H9 (cell line): ENCODE measurements around the gene NCS1. TPM values are rescaled to one million over a fixed set of nuclear protein-coding genes. Genes with fewer than 3 reads are reported as not detected.
A peak's percentile ranks its signal among the peaks of the same experiment; 100 is the strongest.

ENCODE experiments used
- DNase-seq: peaks from one replicate; pipeline ENCODE4 v3.0.0-alpha.2; 2017
- H2AFZ ChIP-seq: one replicate; pipeline ENCODE4 v1.6.1; 2013; ENCODE audit warnings: mild to moderate bottlenecking, low read length, control low read depth, moderate library complexity
- H2AK5ac ChIP-seq: 2 replicates; pipeline ENCODE4 v1.6.1; 2013; ENCODE audit warnings: low read length, control low read depth, mixed read lengths; ENCODE audit not compliant: insufficient read length
- H2BK120ac ChIP-seq: one replicate; pipeline ENCODE4 v1.6.1; 2013; ENCODE audit warnings: low read depth, mild to moderate bottlenecking, low read length, control low read depth, inconsistent platforms; ENCODE audit not compliant: poor library complexity, severe bottlenecking
- H2BK12ac ChIP-seq: 2 replicates; pipeline ENCODE4 v1.6.1; 2013; ENCODE audit warnings: low read length, control low read depth, mixed read lengths, low read depth; ENCODE audit not compliant: insufficient read length
- H2BK15ac ChIP-seq: 2 replicates; pipeline ENCODE4 v1.6.1; 2013; ENCODE audit warnings: low read depth, low read length, control low read depth
- H2BK20ac ChIP-seq: one replicate; pipeline ENCODE4 v1.6.1; 2013; ENCODE audit warnings: low read depth, mild to moderate bottlenecking, low read length, control low read depth, inconsistent platforms; ENCODE audit not compliant: poor library complexity, severe bottlenecking
- H2BK5ac ChIP-seq: 2 replicates; pipeline ENCODE4 v1.6.1; 2013; ENCODE audit warnings: low read length, control low read depth, mixed read lengths; ENCODE audit not compliant: insufficient read length
- H3K14ac ChIP-seq: 2 replicates; pipeline ENCODE4 v1.6.1; 2013; ENCODE audit warnings: low read length, control low read depth; ENCODE audit not compliant: insufficient read depth
- H3K18ac ChIP-seq: 2 replicates; pipeline ENCODE4 v1.6.1; 2013; ENCODE audit warnings: low read depth, mild to moderate bottlenecking, mixed read lengths, low read length, control low read depth; ENCODE audit not compliant: insufficient read length
- H3K23ac ChIP-seq: 2 replicates; pipeline ENCODE4 v1.6.1; 2013; ENCODE audit warnings: low read length, control low read depth, mixed read lengths, low read depth; ENCODE audit not compliant: insufficient read length
- H3K23me2 ChIP-seq: 2 replicates; pipeline ENCODE4 v1.6.1; 2013; ENCODE audit warnings: low read depth, mild to moderate bottlenecking, mixed read lengths, low read length, control low read depth; ENCODE audit not compliant: insufficient read length, poor library complexity, severe bottlenecking
- H3K27ac ChIP-seq: 2 replicates; pipeline ENCODE4 v1.5.1; 2013; ENCODE audit warnings: low read length, control low read depth, mixed read lengths, low read depth; ENCODE audit not compliant: insufficient read length
- H3K27me3 ChIP-seq: 2 replicates; pipeline ENCODE4 v1.6.1; 2013; ENCODE audit warnings: low read length, control low read depth, inconsistent platforms; ENCODE audit not compliant: insufficient read depth
- H3K4ac ChIP-seq: 2 replicates; pipeline ENCODE4 v1.6.1; 2013; ENCODE audit warnings: low read depth, mild to moderate bottlenecking, control low read depth, inconsistent platforms, low read length, moderate library complexity
- H3K4me1 ChIP-seq: 2 replicates; pipeline ENCODE4 v1.6.1; 2013; ENCODE audit warnings: low read length, control low read depth, inconsistent platforms; ENCODE audit not compliant: insufficient read depth
- H3K4me2 ChIP-seq: 2 replicates; pipeline ENCODE4 v1.6.1; 2013; ENCODE audit warnings: low read length, control low read depth, mixed read lengths; ENCODE audit not compliant: insufficient read length, insufficient read depth
- H3K56ac ChIP-seq: 2 replicates; pipeline ENCODE4 v1.6.1; 2013; ENCODE audit warnings: low read depth, mild to moderate bottlenecking, mixed read lengths, low read length, control low read depth; ENCODE audit not compliant: insufficient read length
- H3K79me1 ChIP-seq: 2 replicates; pipeline ENCODE4 v1.6.1; 2013; ENCODE audit warnings: low read depth, mild to moderate bottlenecking, moderate library complexity, low read length, control low read depth, inconsistent platforms; ENCODE audit not compliant: insufficient read depth, poor library complexity, severe bottlenecking
- H3K79me2 ChIP-seq: 2 replicates; pipeline ENCODE4 v1.6.1; 2013; ENCODE audit warnings: low read length, control low read depth, inconsistent platforms; ENCODE audit not compliant: insufficient read depth
- H3K9ac ChIP-seq: 2 replicates; pipeline ENCODE4 v1.6.1; 2013; ENCODE audit warnings: low read length, control low read depth, mixed read lengths; ENCODE audit not compliant: insufficient read length; ENCODE audit errors: extremely low read depth
- H3K9me3 ChIP-seq: one replicate; pipeline ENCODE4 v1.6.1; 2013; ENCODE audit warnings: low read depth, low read length, inconsistent platforms; ENCODE audit not compliant: control insufficient read depth
- H3T11ph ChIP-seq: one replicate; pipeline ENCODE4 v1.6.1; 2013; ENCODE audit warnings: mild to moderate bottlenecking, low read length, control low read depth, inconsistent platforms
- H4K20me1 ChIP-seq: one replicate; pipeline ENCODE4 v1.6.1; 2013; ENCODE audit not compliant: control insufficient read depth, insufficient read length, insufficient read depth
- H4K5ac ChIP-seq: 2 replicates; pipeline ENCODE4 v1.6.1; 2013; ENCODE audit warnings: low read depth, mild to moderate bottlenecking, mixed read lengths, low read length, control low read depth; ENCODE audit not compliant: insufficient read length
- H4K8ac ChIP-seq: replicated peaks from 2 replicates; pipeline ENCODE4 v1.6.1; 2013; ENCODE audit warnings: low read length, control low read depth, mixed read lengths, low read depth; ENCODE audit not compliant: insufficient read length
- H4K91ac ChIP-seq: 2 replicates; pipeline ENCODE4 v1.6.1; 2013; ENCODE audit warnings: low read depth, mild to moderate bottlenecking, moderate library complexity, mixed read lengths, low read length, control low read depth; ENCODE audit not compliant: insufficient read length
- H3K27ac Mint-ChIP-seq, 3 experiments: 2 replicates in 2 of 3; 3 replicates in 1 of 3; pipeline ENCODE4 v1.8.0; 2020 to 2021; ENCODE audit warnings: mixed read lengths in 3 of 3, mild to moderate bottlenecking in 1 of 3, moderate library complexity in 1 of 3
- H3K27me3 Mint-ChIP-seq: 2 replicates; pipeline ENCODE4 v1.8.0; 2021; ENCODE audit warnings: low read depth, mild to moderate bottlenecking, moderate library complexity, mixed read lengths
- H3K36me3 Mint-ChIP-seq, 3 experiments: 2 replicates in 2 of 3; 3 replicates in 1 of 3; pipeline ENCODE4 v1.8.0; 2020 to 2021; ENCODE audit warnings: low read depth in 3 of 3, mixed read lengths in 3 of 3; ENCODE audit not compliant: insufficient read depth in 1 of 3
- H3K4me1 Mint-ChIP-seq, 2 experiments: 2 replicates each; pipeline ENCODE4 v1.8.0; 2020; ENCODE audit warnings: mixed read lengths in 2 of 2
- H3K4me3 Mint-ChIP-seq, 2 experiments: 2 replicates in 1 of 2; 3 replicates in 1 of 2; pipeline ENCODE4 v1.8.0; 2020 to 2021; ENCODE audit warnings: mild to moderate bottlenecking in 2 of 2, mixed read lengths in 2 of 2, moderate library complexity in 1 of 2
- H3K9me3 Mint-ChIP-seq, 2 experiments: 2 replicates in 1 of 2; 3 replicates in 1 of 2; pipeline ENCODE4 v1.8.0; 2020; ENCODE audit warnings: mild to moderate bottlenecking in 2 of 2, mixed read lengths in 2 of 2, moderate library complexity in 1 of 2
- CTCF ChIP-seq: fragments of 200-600 bp; sonication (generic); conservative IDR thresholded peaks from 3 replicates; pipeline ENCODE4 v1.8.0; 2021; ENCODE audit warnings: antibody characterized with exemption, mild to moderate bottlenecking
- WGBS: extraction: QIAGEN DNeasy Blood & Tissue Kit; methylation state at CpG from one replicate; pipeline ENCODE4 v1.1.7; 2013; ENCODE audit warnings: missing lambda C conversion rate, low lambda C conversion rate, mixed read lengths; ENCODE audit not compliant: insufficient read length; ENCODE audit errors: extremely low coverage; 5-methylcytosine and 5-hydroxymethylcytosine counted together
- total RNA-seq: library from RNA; stranded (reverse); gene quantifications from 2 replicates; pipeline ENCODE4 v1.2.1, GENCODE V29; 2021

NCS1 gene
- total RNA-seq, 1 experiment from 2014 or later, result 38.1 TPM

- no peaks in the 10 kb centered on the region for H3K79me1 ChIP-seq
- H2BK5ac ChIP-seq, result no peak overlapping the region
- Mint-ChIP-seq H3K27ac (peak overlapping the region in 1 of 3 experiments; percentile 44; a peak in 2 of 7 replicates), H3K27me3 (peaks cover 43% of the 10 kb centered on the region), H3K9me3 (no peaks in the 10 kb centered on the region), H3K36me3 (peaks cover 0 to 10% (median 4%) of the 10 kb centered on the region in 3 experiments; a peak in 2 of 7 replicates), H3K4me3 (peak overlapping the region; percentile 71 to 89), H3K4me1 (peaks cover 47 to 73% of the 10 kb centered on the region in 2 experiments)
- H4K91ac ChIP-seq, result no peak overlapping the region
- no peak overlapping the region for H2AFZ ChIP-seq
- no peak for TF ChIP-seq CTCF
- no peak overlapping the region for H3K23ac ChIP-seq
- no peak overlapping the region for H2BK20ac ChIP-seq
- no peak overlapping the region for H3K9ac ChIP-seq
- H3K27ac ChIP-seq, result no peak overlapping the region
- no peaks in the 10 kb centered on the region for H3K79me2 ChIP-seq
- WGBS, result no CpG with 5 or more reads among the region's 41 CpGs
- H3K4me1 ChIP-seq, result no peaks in the 10 kb centered on the region; the same call in 1 of the 2 replicates
- H2AK5ac ChIP-seq, result no peak overlapping the region
- no peaks in the 10 kb centered on the region for H4K20me1 ChIP-seq
- no peaks in the 10 kb centered on the region for H3K9me3 ChIP-seq
- no peak overlapping the region for H2BK15ac ChIP-seq
- no peak overlapping the region for H3K4ac ChIP-seq
- H3K27me3 ChIP-seq, result peaks cover 3% of the 10 kb centered on the region; the same call in 1 of the 2 replicates
- no peak overlapping the region for H3T11ph ChIP-seq
- H3K4me2 ChIP-seq, result peak overlapping the region; percentile 31
- peak; percentile 71 for DNase-seq
- H2BK120ac ChIP-seq, result no peak overlapping the region
- H2BK12ac ChIP-seq, result no peak overlapping the region
- peak overlapping the region; percentile 88; the same call in 1 of the 2 replicates for H3K14ac ChIP-seq
- peak overlapping the region; percentile 73 for H3K18ac ChIP-seq
- peaks cover 14% of the 10 kb centered on the region for H3K23me2 ChIP-seq
- no peak overlapping the region for H4K8ac ChIP-seq
- H4K5ac ChIP-seq, result no peak overlapping the region
- no peak overlapping the region for H3K56ac ChIP-seq
Observed at GRCh38 chr9:130266236-130267098, 94.3 kb downstream of the NCS1 start.
